Activated CD4-positive, CD25-positive, alpha-beta regulatory T cell treated with anti-CD3 and anti-CD28 coated beads, Interleukin-2, amount 50 U/mL, for 72 hours (primary cell): Measurements from ENCODE around the gene PSMB7.

Source experiments
- DNase-seq: peaks from one replicate; pipeline ENCODE4 v3.0.0; 2021

PSMB7 gene

GRCh38 chr9:124355941-124356744 is 59.1 kb downstream of the PSMB7 start:
- DNase-seq: no peak

GRCh38 chr9:124355039-124355940 is 60.0 kb downstream of the PSMB7 start:
- DNase-seq: no peak

GRCh38 chr9:124354346-124355038 is 60.8 kb downstream of the PSMB7 start:
- no peak for DNase-seq

GRCh38 chr9:124353811-124354274 is 61.4 kb downstream of the PSMB7 start:
- no peak for DNase-seq

GRCh38 chr9:124353166-124353768 is 62.0 kb downstream of the PSMB7 start:
- no peak for DNase-seq

- no peak for DNase-seq
Measured at GRCh38 chr9:124352616-124353015, 62.6 kb downstream of the PSMB7 start.

GRCh38 chr9:124351672-124352468 is 63.4 kb downstream of the PSMB7 start:
- DNase-seq: no peak

GRCh38 chr9:124350494-124351263 is 64.6 kb downstream of the PSMB7 start:
- no peak for DNase-seq

- peak; percentile 13 for DNase-seq
Measured at GRCh38 chr9:124349675-124350493, 65.4 kb downstream of the PSMB7 start.

- peak; percentile 11 for DNase-seq
Measured at GRCh38 chr9:124349267-124349666, 66.0 kb downstream of the PSMB7 start.

GRCh38 chr9:124348831-124349230 is 66.4 kb downstream of the PSMB7 start:
- no peak for DNase-seq

GRCh38 chr9:124348363-124348762 is 66.9 kb downstream of the PSMB7 start:
- DNase-seq: no peak

- no peak for DNase-seq
Measured at GRCh38 chr9:124347968-124348358, 67.3 kb downstream of the PSMB7 start.

- DNase-seq: no peak
Measured at GRCh38 chr9:124347206-124347967, 67.9 kb downstream of the PSMB7 start.

GRCh38 chr9:124346347-124347163 is 68.7 kb downstream of the PSMB7 start:
- no peak for DNase-seq

GRCh38 chr9:124345751-124346281 is 69.4 kb downstream of the PSMB7 start:
- DNase-seq: no peak

GRCh38 chr9:124345063-124345462 is 70.2 kb downstream of the PSMB7 start:
- DNase-seq: no peak
